ENCODE results near the gene PREP. TPM values are rescaled to one million over a fixed set of nuclear protein-coding genes. Genes with fewer than 3 reads are reported as not detected.

Gene PREP
- total RNA-seq, 2 donors from 2014 or later: 8.9 to 54.5 TPM

- H3K4me3 ChIP-seq: no peak overlapping the region
- TF ChIP-seq POLR2A (IDR thresholded peaks at IDR 0.05) (no peak), CTCF (IDR thresholded peaks at IDR 0.05) (no peak), POLR2AphosphoS5 (IDR thresholded peaks at IDR 0.05) (no peak)
- no peak overlapping the region for H3K27ac ChIP-seq
- 77% methylated on average over 1 of the region's 1 CpG for WGBS
- no peaks in the 10 kb centered on the region for H3K9me3 ChIP-seq
- no peak for DNase-seq (ENCODE audit: low spot score)
- no peaks in the 10 kb centered on the region for H3K36me3 ChIP-seq
- H3K4me1 ChIP-seq (replicated peaks): no peaks in the 10 kb centered on the region
- H3K27me3 ChIP-seq (replicated peaks; ENCODE audit: insufficient read depth): no peaks in the 10 kb centered on the region
- intact Hi-C loops (cut with DNase I): no loop called here
Measured at GRCh38 chr6:105310371-105310770, 92.5 kb downstream of the PREP start.

GRCh38 chr6:105308840-105309239, 94.0 kb downstream of the PREP start:
- WGBS: 94% methylated on average over 5 of the region's 5 CpGs
- Histone ChIP-seq H3K4me3 (no peak overlapping the region), H3K27me3 (replicated peaks; ENCODE audit: insufficient read depth) (no peaks in the 10 kb centered on the region), H3K4me1 (replicated peaks) (no peaks in the 10 kb centered on the region), H3K9me3 (no peaks in the 10 kb centered on the region), H3K27ac (no peak overlapping the region), H3K36me3 (no peaks in the 10 kb centered on the region)
- intact Hi-C loops (cut with DNase I): no loop called here
- TF ChIP-seq POLR2AphosphoS5 (IDR thresholded peaks at IDR 0.05): no peak
- no peak for TF ChIP-seq POLR2A (IDR thresholded peaks at IDR 0.05)
- no peak for TF ChIP-seq CTCF (IDR thresholded peaks at IDR 0.05)
- no peak for DNase-seq (ENCODE audit: low spot score)

- H3K36me3 ChIP-seq: no peaks in the 10 kb centered on the region
- no peak overlapping the region for H3K27ac ChIP-seq
- H3K4me1 ChIP-seq (replicated peaks): peaks cover 4% of the 10 kb centered on the region
- H3K9me3 ChIP-seq: no peaks in the 10 kb centered on the region
- TF ChIP-seq POLR2AphosphoS5 (IDR thresholded peaks at IDR 0.05) (no peak), CTCF (IDR thresholded peaks at IDR 0.05) (no peak), POLR2A (IDR thresholded peaks at IDR 0.05) (no peak)
- DNase-seq (ENCODE audit: low spot score): no peak
- H3K4me3 ChIP-seq: no peak overlapping the region
- 90% methylated on average over 1 of the region's 1 CpG for WGBS
- intact Hi-C loops (cut with DNase I): no loop called here
- no peaks in the 10 kb centered on the region for H3K27me3 ChIP-seq (replicated peaks; ENCODE audit: insufficient read depth)
Measured at GRCh38 chr6:105305521-105305920, 97.4 kb downstream of the PREP start.

- intact Hi-C loops (cut with DNase I): no loop called here
- H3K4me3 ChIP-seq: no peak overlapping the region
- H3K27ac ChIP-seq: no peak overlapping the region
- H3K36me3 ChIP-seq: no peaks in the 10 kb centered on the region
- no peak for DNase-seq (ENCODE audit: low spot score)
- H3K4me1 ChIP-seq (replicated peaks): peaks cover 4% of the 10 kb centered on the region
- H3K9me3 ChIP-seq: no peaks in the 10 kb centered on the region
- H3K27me3 ChIP-seq (replicated peaks; ENCODE audit: insufficient read depth): no peaks in the 10 kb centered on the region
- TF ChIP-seq POLR2AphosphoS5 (IDR thresholded peaks at IDR 0.05): no peak
- TF ChIP-seq POLR2A (IDR thresholded peaks at IDR 0.05): no peak
- no peak for TF ChIP-seq CTCF (IDR thresholded peaks at IDR 0.05)
Measured at GRCh38 chr6:105304825-105305224, 98.1 kb downstream of the PREP start.

- H3K4me1 ChIP-seq (replicated peaks): peaks cover 4% of the 10 kb centered on the region
- H3K4me3 ChIP-seq: no peak overlapping the region
- no peaks in the 10 kb centered on the region for H3K36me3 ChIP-seq
- whole genome bisulfite sequencing: 98% methylated on average over 3 of the region's 3 CpGs
- no peaks in the 10 kb centered on the region for H3K27me3 ChIP-seq (replicated peaks; ENCODE audit: insufficient read depth)
- no peaks in the 10 kb centered on the region for H3K9me3 ChIP-seq
- intact Hi-C loops (cut with DNase I): no loop called here
- TF ChIP-seq POLR2AphosphoS5 (IDR thresholded peaks at IDR 0.05) (no peak), CTCF (IDR thresholded peaks at IDR 0.05) (no peak), POLR2A (IDR thresholded peaks at IDR 0.05) (no peak)
- DNase-seq (ENCODE audit: low spot score): no peak
- H3K27ac ChIP-seq: no peak overlapping the region
Measured at GRCh38 chr6:105304366-105304765, 98.5 kb downstream of the PREP start.
